GM12878 (cell line): Measurements from ENCODE around the gene CDCA3. TPM values are rescaled to one million over a fixed set of nuclear protein-coding genes. Genes with fewer than 3 reads are reported as not detected.

Source experiments
- ATAC-seq: fragments of 200-7000 bp; cut with Tn5 transposase; 3 replicates; pipeline ENCODE4 v1.9.1; 2020; ENCODE audit warnings: mild to moderate bottlenecking, moderate library complexity
- BruUV-seq: library from RNA; stranded (reverse); fragments of 400-500 nt; replicated peaks from 2 replicates; lab custom pipeline; 2021; lab: Mats Ljungman, UMichigan
- CTCF ChIA-PET: fragments of 300-600 bp; sonication (Branson Sonifier 250); formaldehyde crosslinking; extraction: SDS; loops from one replicate; lab custom pipeline; 2021; ENCODE audit warnings: inconsistent platforms; lab: Yijun Ruan, JAX
- POLR2A ChIA-PET: fragments of 350-600 bp; formaldehyde crosslinking; extraction: SDS; loops from one replicate; lab custom pipeline; 2021; ENCODE audit warnings: inconsistent platforms; lab: Charles Lee
- RAD21 ChIA-PET: fragments of 300-600 bp; sonication (Branson Sonifier 250); formaldehyde crosslinking; loops from one replicate; lab custom pipeline; 2023; ENCODE audit warnings: antibody characterized with exemption; ENCODE audit not compliant: unreplicated experiment; lab: Charles Lee
- SMC1A ChIA-PET: fragments of 300-600 bp; sonication (Branson Sonifier 250); formaldehyde crosslinking; loops from one replicate; lab custom pipeline; 2023; ENCODE audit not compliant: unreplicated experiment, uncharacterized antibody; lab: Charles Lee
- DNase-seq: peaks from one replicate; pipeline ENCODE4 v3.0.0-alpha.2; 2011; ENCODE audit warnings: low read depth, low spot score
- FAIRE-seq: peaks from 3 replicates; lab custom pipeline; 2011; peaks lifted over from hg19 to GRCh38; lab: Jason Lieb, UNC
- H2AFZ ChIP-seq: 2 replicates; pipeline ENCODE4 v1.6.0; 2011; ENCODE audit warnings: low read depth, low read length, control low read depth; ENCODE audit not compliant: control insufficient read depth
- H3K27ac ChIP-seq: 2 replicates; pipeline ENCODE4 v1.5.1; 2011; ENCODE audit warnings: control low read depth; ENCODE audit not compliant: control insufficient read depth, insufficient read depth
- H3K27me3 ChIP-seq, 2 experiments: replicated peaks in 1 of 2; 2 replicates each; pipeline versions ENCODE4 v1.6.0 to v1.6.1; 2011; ENCODE audit warnings: low read length in 1 of 2; ENCODE audit not compliant: control insufficient read depth in 2 of 2, insufficient read depth in 2 of 2
- H3K36me3 ChIP-seq, 2 experiments: 2 replicates each; pipeline ENCODE4 v1.5.1; 2011; ENCODE audit warnings: low read length in 1 of 2; ENCODE audit not compliant: control insufficient read depth in 2 of 2, insufficient read depth in 2 of 2
- H3K4me1 ChIP-seq: 2 replicates; pipeline ENCODE4 v1.6.1; 2011; ENCODE audit warnings: mild to moderate bottlenecking, low read length, moderate library complexity, mixed read lengths; ENCODE audit not compliant: control insufficient read depth, insufficient read depth
- H3K4me2 ChIP-seq: 2 replicates; pipeline ENCODE4 v1.6.0; 2011; ENCODE audit warnings: control low read depth; ENCODE audit not compliant: control insufficient read depth, insufficient read depth
- H3K4me3 ChIP-seq: fragments of 200-600 bp; sonication (generic); 2 replicates; pipeline ENCODE4 v1.5.1; 2016
- H3K79me2 ChIP-seq: 2 replicates; pipeline ENCODE4 v1.6.0; 2011; ENCODE audit warnings: low read length; ENCODE audit not compliant: control insufficient read depth, insufficient read depth
- H3K9ac ChIP-seq: 2 replicates; pipeline ENCODE4 v1.8.0; 2011; ENCODE audit warnings: low read length, control low read depth, mixed read lengths; ENCODE audit not compliant: control insufficient read depth, insufficient read depth
- H3K9me3 ChIP-seq: replicated peaks from 3 replicates; pipeline ENCODE4 v1.5.1; 2011; ENCODE audit warnings: mild to moderate bottlenecking, low read length; ENCODE audit not compliant: control insufficient read depth, insufficient read depth
- H4K20me1 ChIP-seq: 2 replicates; pipeline ENCODE4 v1.6.0; 2011; ENCODE audit not compliant: control insufficient read depth, insufficient read depth
- MYC ChIP-seq: IDR thresholded peaks from 2 replicates; pipeline ENCODE4 v1.6.1; 2011; ENCODE audit warnings: mild to moderate bottlenecking, low read length, moderate library complexity, inconsistent platforms; ENCODE audit not compliant: insufficient read depth, insufficient replicate concordance, insufficient read length, severe bottlenecking
- NFYA ChIP-seq: IDR thresholded peaks from 2 replicates; pipeline ENCODE4 v1.6.1; 2011; ENCODE audit warnings: low read depth, mild to moderate bottlenecking, low read length, improper control_type of control experiment, borderline replicate concordance
- POLR2A ChIP-seq: IDR thresholded peaks from 2 replicates; pipeline ENCODE4 v1.6.1; 2011; ENCODE audit warnings: low read depth, mild to moderate bottlenecking, low read length
- POLR2AphosphoS2 ChIP-seq: IDR thresholded peaks from 2 replicates; pipeline ENCODE4 v1.6.1; 2011; ENCODE audit warnings: low read depth, mild to moderate bottlenecking, low read length, improper control_type of control experiment, moderate library complexity
- RAD21 ChIP-seq: IDR thresholded peaks from 2 replicates; pipeline ENCODE4 v1.6.1; 2011; ENCODE audit warnings: mild to moderate bottlenecking, low read depth, low read length, moderate library complexity; ENCODE audit not compliant: insufficient read depth
- RB1 ChIP-seq: fragments of 450-650 bp; formaldehyde crosslinking; IDR thresholded peaks from 2 replicates; pipeline ENCODE4 v1.6.1; 2017; ENCODE audit warnings: mild to moderate bottlenecking, borderline replicate concordance
- RBBP5 ChIP-seq: fragments of 200-600 bp; sonication (generic); conservative IDR thresholded peaks from 2 replicates; pipeline ENCODE4 v1.6.1; 2016
- SMC3 ChIP-seq: IDR thresholded peaks from 2 replicates; pipeline ENCODE4 v1.6.1; 2011; ENCODE audit warnings: low read length, improper control_type of control experiment, borderline replicate concordance
- YY1 ChIP-seq: IDR thresholded peaks from 2 replicates; pipeline ENCODE4 v1.6.1; 2011; ENCODE audit warnings: low read depth, mild to moderate bottlenecking, low read length
- ZNF217 ChIP-seq: fragments of 450-650 bp; IDR thresholded peaks from 2 replicates; pipeline ENCODE4 v1.6.1; 2017; ENCODE audit warnings: antibody characterized with exemption, mild to moderate bottlenecking
- ZNF274 ChIP-seq: IDR thresholded peaks from one replicate; pipeline ENCODE4 v1.8.0; 2011; ENCODE audit not compliant: insufficient read length, insufficient read depth
- ZNF622 ChIP-seq: fragments of 450-650 bp; IDR thresholded peaks from 2 replicates; pipeline ENCODE4 v1.6.1; 2017; ENCODE audit warnings: mild to moderate bottlenecking, inconsistent platforms
- ZZZ3 ChIP-seq: IDR thresholded peaks from 2 replicates; pipeline ENCODE4 v1.6.1; 2011; ENCODE audit warnings: low read depth; ENCODE audit not compliant: control insufficient read depth, insufficient read length
- WGBS: methylation state at CpG from one replicate; pipeline ENCODE4 v1.1.6; 2016; ENCODE audit warnings: low lambda C conversion rate; ENCODE audit not compliant: insufficient replicate concordance, insufficient coverage; ENCODE audit errors: missing lambda C conversion rate; 5-methylcytosine and 5-hydroxymethylcytosine counted together
- in situ Hi-C: fragments of 300-500 bp; cut with MboI; formaldehyde crosslinking; loops from 9 replicates; pipeline ENCODE4 v1.14.3; 2018; ENCODE audit warnings: mixed read lengths
- intact Hi-C: fragments of 100-400 bp; cut with micrococcal nuclease; formaldehyde crosslinking; loops from one replicate; pipeline ENCODE4 v1.14.2; 2022; ENCODE audit not compliant: unreplicated experiment
- polyA plus RNA-seq, 11 experiments: library from polyadenylated mRNA; depleted of rRNA in 4 of 11; unstranded in 6 of 11; stranded (reverse) in 5 of 11; fragments of >200 nt; fragmentation: Nextera tagmentation in 4 of 11; fragmentation: Illumina TruSeq in 1 of 11; extraction: Ambion mirVana in 4 of 11; extraction: Trizol in 1 of 11; gene quantifications; 1 replicate in 1 of 11; 2 replicates in 10 of 11; pipeline versions ENCODE4 v1.2.1 to v1.2.3, GENCODE V29; 2011 to 2016; ENCODE audit warnings: inconsistent platforms in 2 of 11, missing spikeins in 2 of 11, low read depth in 1 of 11
- total RNA-seq, 4 experiments: library from RNA; depleted of rRNA in 3 of 4; stranded (reverse); fragments of >200 nt in 3 of 4; fragmentation: Illumina TruSeq in 1 of 4; extraction: Trizol in 1 of 4; gene quantifications; 2 replicates each; pipeline versions ENCODE4 v1.2.1 to v1.2.3, GENCODE V29; 2013 to 2021
- TF ChIP-seq, protein P1 (sequence below): IDR thresholded peaks from 2 replicates; pipeline ENCODE4 v1.6.1; 2011; ENCODE audit warnings: borderline replicate concordance, low read depth, mild to moderate bottlenecking, moderate library complexity, mixed read lengths, low read length; ENCODE audit not compliant: insufficient read depth; ENCODE audit errors: extremely low read length
- TF ChIP-seq, protein P2 (sequence below): fragments of 450-650 bp; IDR thresholded peaks from 2 replicates; pipeline ENCODE4 v1.6.1; 2018; ENCODE audit warnings: mild to moderate bottlenecking, low read depth, moderate library complexity; ENCODE audit not compliant: partially characterized antibody
- TF ChIP-seq, protein P3 (sequence below): fragments of 450-650 bp; IDR thresholded peaks from 2 replicates; pipeline ENCODE4 v1.6.1; 2018; ENCODE audit warnings: borderline replicate concordance, mild to moderate bottlenecking; ENCODE audit not compliant: partially characterized antibody

CDCA3 gene
- total and polyA plus RNA-seq, 10 of the 15 experiments (the other 5 are each of a cell fraction or from before 2014, with no cell fraction given): 34.5 to 148 (median 97.4) TPM

DNA sequence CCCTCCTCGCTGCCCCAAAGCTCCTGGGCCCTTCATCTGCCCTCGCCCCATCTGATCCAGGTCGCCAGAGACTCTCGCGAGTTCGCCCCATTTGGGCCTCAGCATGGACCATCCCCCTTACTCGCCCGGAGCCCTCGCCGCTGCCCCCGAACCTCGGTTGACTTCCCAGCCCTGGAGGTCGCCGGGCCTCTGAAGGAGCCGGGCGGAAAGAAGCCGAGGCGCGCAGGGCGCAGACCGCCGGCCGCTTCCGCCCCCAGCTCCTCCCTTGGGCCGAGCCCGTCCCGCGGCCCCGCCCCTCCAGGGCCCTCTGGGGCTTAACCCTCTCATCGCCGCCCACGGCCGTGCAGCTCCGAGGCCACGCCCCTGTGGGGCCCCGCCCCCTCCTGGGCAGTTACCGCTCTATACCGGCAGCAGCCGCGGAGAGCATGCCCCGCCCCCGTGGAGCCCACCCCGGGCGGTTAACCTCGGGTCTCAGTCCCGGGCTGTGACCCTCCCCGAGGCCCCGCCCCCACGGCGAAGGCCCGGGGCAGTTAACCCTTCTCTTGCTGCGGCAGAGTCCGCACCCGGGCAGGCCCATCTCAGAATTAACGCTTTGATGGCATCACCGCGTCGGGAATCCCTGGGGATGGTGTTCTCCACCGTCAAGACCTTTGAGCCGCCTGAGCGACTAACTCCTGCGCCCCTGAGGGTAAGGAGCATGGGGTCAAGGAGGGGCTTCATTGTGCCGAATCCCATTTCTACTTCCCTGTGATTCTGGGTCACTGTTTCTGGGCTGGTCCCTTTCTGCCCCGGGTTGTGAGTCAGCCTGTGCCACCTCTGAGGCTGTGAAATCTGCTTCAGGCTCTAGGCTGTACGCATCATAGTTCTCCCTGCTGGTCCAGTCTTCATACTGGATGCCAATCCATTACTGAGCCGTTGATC lies 22.3 kb upstream of the CDCA3 start, which contains the start of gene SPSB2:
Gene SPSB2, minus strand, starts transcription at position 210 of the 921 bp plus-strand sequence. CDS start 402 bp downstream, outside the sequence.
- intact Hi-C loops: loop anchor here (1.0 kb wide), 1 partner anchor 18 kb away; no protein-coding TSS in a partner anchor
- in situ Hi-C loops: no loop called here
- H3K9me3 ChIP-seq: no peaks in the 10 kb centered on the region
- ATAC-seq: peak; percentile 91
- peaks cover 20 to 31% of the 10 kb centered on the region in 2 experiments for H3K36me3 ChIP-seq
- no peaks in the 10 kb centered on the region for H3K27me3 ChIP-seq
- ChIA-PET SMC1A (interaction anchor here (0.6 to 4.5 kb wide), 12 partner anchors 8 to 120 kb away, joined by 3 to 41 read pairs (median 4); partner anchors contain the start of genes C12orf57, CDCA3, MLF2 and RNU7-1), POLR2A (interaction anchor here (0.6 to 5.0 kb wide), 22 partner anchors 9 to 184 kb away, joined by 3 to 52 read pairs (median 4); partner anchors contain the start of genes C12orf57, CDCA3, COPS7A and ENO2), CTCF (interaction anchor here (0.6 to 9.5 kb wide), 44 partner anchors 8 to 239 kb away, joined by 3 to 173 read pairs (median 5); partner anchors contain the start of genes C12orf57, C1R, C1RL and CDCA3), RAD21 (interaction anchor here (0.7 to 5.3 kb wide), 18 partner anchors 9 to 239 kb away, joined by 3 to 41 read pairs (median 4); partner anchors contain the start of genes C12orf57, CDCA3, LRRC23 and MLF2)
- peak within 1 kb of the TSS; percentile 59 for H3K27ac ChIP-seq
- peak within 1 kb of the TSS; percentile 71 for H2AFZ ChIP-seq
- H3K79me2 ChIP-seq: peaks cover 27% of the 10 kb centered on the region
- peaks cover 30% of the 10 kb centered on the region for H3K4me1 ChIP-seq
- DNase-seq: peak; percentile 69
- WGBS: 3% methylated on average over 49 of the region's 66 CpGs
- no peak for FAIRE-seq
- H3K4me3 ChIP-seq: peak within 1 kb of the TSS; percentile 87
- peaks cover 16% of the 10 kb centered on the region for H4K20me1 ChIP-seq
- peak within 1 kb of the TSS; percentile 100 for H3K4me2 ChIP-seq
- peak within 1 kb of the TSS; percentile 73 for H3K9ac ChIP-seq
- BruUV-seq: no TSS peak
- TF ChIP-seq RB1 (no peak), ZNF622 (no peak), RAD21 (no peak), RBBP5 (no peak), NFYA (no peak), SMC3 (no peak; the same call in 1 of the 2 replicates), ZNF274 (no peak), ZNF217 (no peak), POLR2A (peak; percentile 77), MYC (no peak), POLR2AphosphoS2 (no peak), ZZZ3 (no peak), YY1 (0 out of 2 replicates have a peak, but pooled peaks have one; percentile 15)
- TF ChIP-seq, protein P1, sequence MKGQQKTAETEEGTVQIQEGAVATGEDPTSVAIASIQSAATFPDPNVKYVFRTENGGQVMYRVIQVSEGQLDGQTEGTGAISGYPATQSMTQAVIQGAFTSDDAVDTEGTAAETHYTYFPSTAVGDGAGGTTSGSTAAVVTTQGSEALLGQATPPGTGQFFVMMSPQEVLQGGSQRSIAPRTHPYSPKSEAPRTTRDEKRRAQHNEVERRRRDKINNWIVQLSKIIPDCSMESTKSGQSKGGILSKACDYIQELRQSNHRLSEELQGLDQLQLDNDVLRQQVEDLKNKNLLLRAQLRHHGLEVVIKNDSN: no peak
- TF ChIP-seq, protein P2, sequence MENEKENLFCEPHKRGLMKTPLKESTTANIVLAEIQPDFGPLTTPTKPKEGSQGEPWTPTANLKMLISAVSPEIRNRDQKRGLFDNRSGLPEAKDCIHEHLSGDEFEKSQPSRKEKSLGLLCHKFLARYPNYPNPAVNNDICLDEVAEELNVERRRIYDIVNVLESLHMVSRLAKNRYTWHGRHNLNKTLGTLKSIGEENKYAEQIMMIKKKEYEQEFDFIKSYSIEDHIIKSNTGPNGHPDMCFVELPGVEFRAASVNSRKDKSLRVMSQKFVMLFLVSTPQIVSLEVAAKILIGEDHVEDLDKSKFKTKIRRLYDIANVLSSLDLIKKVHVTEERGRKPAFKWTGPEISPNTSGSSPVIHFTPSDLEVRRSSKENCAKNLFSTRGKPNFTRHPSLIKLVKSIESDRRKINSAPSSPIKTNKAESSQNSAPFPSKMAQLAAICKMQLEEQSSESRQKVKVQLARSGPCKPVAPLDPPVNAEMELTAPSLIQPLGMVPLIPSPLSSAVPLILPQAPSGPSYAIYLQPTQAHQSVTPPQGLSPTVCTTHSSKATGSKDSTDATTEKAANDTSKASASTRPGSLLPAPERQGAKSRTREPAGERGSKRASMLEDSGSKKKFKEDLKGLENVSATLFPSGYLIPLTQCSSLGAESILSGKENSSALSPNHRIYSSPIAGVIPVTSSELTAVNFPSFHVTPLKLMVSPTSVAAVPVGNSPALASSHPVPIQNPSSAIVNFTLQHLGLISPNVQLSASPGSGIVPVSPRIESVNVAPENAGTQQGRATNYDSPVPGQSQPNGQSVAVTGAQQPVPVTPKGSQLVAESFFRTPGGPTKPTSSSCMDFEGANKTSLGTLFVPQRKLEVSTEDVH: no peak
- TF ChIP-seq, protein P3, sequence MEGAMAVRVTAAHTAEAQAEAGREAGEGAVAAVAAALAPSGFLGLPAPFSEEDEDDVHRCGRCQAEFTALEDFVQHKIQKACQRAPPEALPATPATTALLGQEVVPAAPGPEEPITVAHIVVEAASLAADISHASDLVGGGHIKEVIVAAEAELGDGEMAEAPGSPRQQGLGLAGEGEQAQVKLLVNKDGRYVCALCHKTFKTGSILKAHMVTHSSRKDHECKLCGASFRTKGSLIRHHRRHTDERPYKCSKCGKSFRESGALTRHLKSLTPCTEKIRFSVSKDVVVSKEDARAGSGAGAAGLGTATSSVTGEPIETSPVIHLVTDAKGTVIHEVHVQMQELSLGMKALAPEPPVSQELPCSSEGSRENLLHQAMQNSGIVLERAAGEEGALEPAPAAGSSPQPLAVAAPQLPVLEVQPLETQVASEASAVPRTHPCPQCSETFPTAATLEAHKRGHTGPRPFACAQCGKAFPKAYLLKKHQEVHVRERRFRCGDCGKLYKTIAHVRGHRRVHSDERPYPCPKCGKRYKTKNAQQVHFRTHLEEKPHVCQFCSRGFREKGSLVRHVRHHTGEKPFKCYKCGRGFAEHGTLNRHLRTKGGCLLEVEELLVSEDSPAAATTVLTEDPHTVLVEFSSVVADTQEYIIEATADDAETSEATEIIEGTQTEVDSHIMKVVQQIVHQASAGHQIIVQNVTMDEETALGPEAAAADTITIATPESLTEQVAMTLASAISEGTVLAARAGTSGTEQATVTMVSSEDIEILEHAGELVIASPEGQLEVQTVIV: no peak
